Measurements from ENCODE around the gene MYH6. TPM values are rescaled to one million over a fixed set of nuclear protein-coding genes. Genes with fewer than 3 reads are reported as not detected.
A peak's percentile ranks its signal among the peaks of the same experiment; 100 is the strongest.

The MYH6 gene
- total RNA-seq, 2 experiments from 2014 or later, result 0.23 to 1.0 TPM

DNA sequence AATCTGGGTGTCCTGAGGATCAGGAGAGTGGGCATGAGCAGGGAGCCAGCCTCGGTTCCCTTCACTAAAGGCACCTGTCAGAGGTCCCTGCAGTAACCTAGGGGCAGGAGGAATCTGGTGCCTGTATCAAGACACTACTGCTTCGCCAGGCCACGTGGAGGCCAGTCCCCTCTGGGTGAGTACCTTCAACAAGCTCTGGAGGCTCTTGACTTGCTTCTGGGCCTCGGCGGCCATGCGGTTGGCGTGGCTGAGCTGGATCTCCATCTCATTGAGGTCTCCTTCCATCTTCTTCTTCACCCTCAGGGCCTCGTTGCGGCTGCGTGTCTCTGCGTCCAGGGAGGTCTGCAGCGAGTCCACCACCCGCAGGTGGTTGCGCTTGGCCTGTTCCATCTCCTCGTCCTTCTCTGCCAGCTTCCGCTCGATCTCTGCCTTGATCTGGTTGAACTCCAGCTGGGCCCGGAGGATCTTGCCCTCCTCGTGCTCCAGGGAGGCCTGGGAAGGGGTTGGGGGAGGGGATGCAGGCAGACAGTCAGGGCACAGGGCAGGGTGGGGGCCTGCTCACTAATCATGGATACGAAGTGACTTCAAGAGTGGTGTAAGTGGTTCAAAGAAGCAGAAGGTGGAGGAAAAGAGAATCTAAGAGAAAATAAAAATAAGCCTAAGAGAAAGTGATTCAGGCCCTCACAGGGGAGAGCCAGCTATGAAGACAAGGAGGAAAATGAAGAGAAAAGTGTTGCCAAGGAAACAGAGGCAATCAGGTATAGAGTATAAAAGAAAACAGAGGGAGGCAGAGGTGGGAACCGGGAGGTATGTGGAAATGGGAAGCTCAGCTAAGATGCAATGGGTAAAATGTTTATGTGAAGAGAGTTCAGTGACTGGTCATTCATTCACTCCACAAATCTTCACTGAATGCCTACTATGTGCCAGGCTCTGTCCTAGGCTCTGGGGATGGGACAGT, 8.0 kb upstream of the MYH6 start:
- H3K4me1 Mint-ChIP-seq, result peaks cover 9% of the 10 kb centered on the region
- no peaks in the 10 kb centered on the region for H3K9me3 Mint-ChIP-seq (ENCODE audit: low read depth)
- H3K27ac Mint-ChIP-seq, result no peak overlapping the region
- CTCF ChIA-PET, result no interaction called here
- no peaks in the 10 kb centered on the region for H3K27me3 Mint-ChIP-seq
- no peaks in the 10 kb centered on the region for H3K36me3 Mint-ChIP-seq
- no peak overlapping the region for H3K4me3 Mint-ChIP-seq
- DNase-seq, result no peak
- ATAC-seq, result no peak

- DNase-seq (no peak), ATAC-seq (no peak)
- H3K27me3 Mint-ChIP-seq, result no peaks in the 10 kb centered on the region
- no peak overlapping the region for H3K27ac Mint-ChIP-seq
- no peaks in the 10 kb centered on the region for H3K36me3 Mint-ChIP-seq
- H3K4me1 Mint-ChIP-seq, result peaks cover 5% of the 10 kb centered on the region
- no peaks in the 10 kb centered on the region for H3K9me3 Mint-ChIP-seq (ENCODE audit: low read depth)
- CTCF ChIA-PET, result no interaction called here
- no peak overlapping the region for H3K4me3 Mint-ChIP-seq
Measured at GRCh38 chr14:23414906-23415820, 7.1 kb upstream of the MYH6 start.

- ATAC-seq (no peak), DNase-seq (no peak)
- CTCF ChIA-PET, result no interaction called here
- Mint-ChIP-seq H3K4me3 (no peak overlapping the region), H3K27ac (no peak overlapping the region), H3K27me3 (no peaks in the 10 kb centered on the region), H3K9me3 (ENCODE audit: low read depth) (no peaks in the 10 kb centered on the region), H3K4me1 (peaks cover 8% of the 10 kb centered on the region), H3K36me3 (no peaks in the 10 kb centered on the region)
Measured at GRCh38 chr14:23414254-23414653, 6.2 kb upstream of the MYH6 start.

DNA sequence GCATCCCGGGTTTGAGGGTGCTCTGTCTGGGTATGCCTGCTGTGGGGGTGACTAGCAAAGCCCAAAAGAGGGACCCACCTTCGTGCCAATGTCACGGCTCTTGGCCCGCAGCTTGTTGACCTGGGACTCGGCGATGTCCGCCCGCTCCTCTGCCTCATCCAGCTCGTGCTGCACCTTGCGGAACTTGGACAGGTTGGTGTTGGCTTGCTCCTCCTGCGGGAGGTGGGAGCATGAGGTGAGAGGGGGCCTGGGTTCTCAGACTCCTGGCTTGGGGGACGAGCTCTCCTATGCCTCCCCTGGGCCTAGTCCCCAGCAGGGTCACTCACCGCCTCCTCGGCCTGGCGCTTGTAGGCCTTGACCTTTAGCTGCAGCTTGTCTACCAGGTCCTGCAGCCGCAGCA, 5.6 kb upstream of the MYH6 start:
- DNase-seq, result no peak
- no peaks in the 10 kb centered on the region for H3K27me3 Mint-ChIP-seq
- peaks cover 10% of the 10 kb centered on the region for H3K4me1 Mint-ChIP-seq
- H3K4me3 Mint-ChIP-seq, result no peak overlapping the region
- no peaks in the 10 kb centered on the region for H3K9me3 Mint-ChIP-seq (ENCODE audit: low read depth)
- ATAC-seq, result no peak
- no peaks in the 10 kb centered on the region for H3K36me3 Mint-ChIP-seq
- CTCF ChIA-PET, result no interaction called here
- H3K27ac Mint-ChIP-seq, result no peak overlapping the region

DNA sequence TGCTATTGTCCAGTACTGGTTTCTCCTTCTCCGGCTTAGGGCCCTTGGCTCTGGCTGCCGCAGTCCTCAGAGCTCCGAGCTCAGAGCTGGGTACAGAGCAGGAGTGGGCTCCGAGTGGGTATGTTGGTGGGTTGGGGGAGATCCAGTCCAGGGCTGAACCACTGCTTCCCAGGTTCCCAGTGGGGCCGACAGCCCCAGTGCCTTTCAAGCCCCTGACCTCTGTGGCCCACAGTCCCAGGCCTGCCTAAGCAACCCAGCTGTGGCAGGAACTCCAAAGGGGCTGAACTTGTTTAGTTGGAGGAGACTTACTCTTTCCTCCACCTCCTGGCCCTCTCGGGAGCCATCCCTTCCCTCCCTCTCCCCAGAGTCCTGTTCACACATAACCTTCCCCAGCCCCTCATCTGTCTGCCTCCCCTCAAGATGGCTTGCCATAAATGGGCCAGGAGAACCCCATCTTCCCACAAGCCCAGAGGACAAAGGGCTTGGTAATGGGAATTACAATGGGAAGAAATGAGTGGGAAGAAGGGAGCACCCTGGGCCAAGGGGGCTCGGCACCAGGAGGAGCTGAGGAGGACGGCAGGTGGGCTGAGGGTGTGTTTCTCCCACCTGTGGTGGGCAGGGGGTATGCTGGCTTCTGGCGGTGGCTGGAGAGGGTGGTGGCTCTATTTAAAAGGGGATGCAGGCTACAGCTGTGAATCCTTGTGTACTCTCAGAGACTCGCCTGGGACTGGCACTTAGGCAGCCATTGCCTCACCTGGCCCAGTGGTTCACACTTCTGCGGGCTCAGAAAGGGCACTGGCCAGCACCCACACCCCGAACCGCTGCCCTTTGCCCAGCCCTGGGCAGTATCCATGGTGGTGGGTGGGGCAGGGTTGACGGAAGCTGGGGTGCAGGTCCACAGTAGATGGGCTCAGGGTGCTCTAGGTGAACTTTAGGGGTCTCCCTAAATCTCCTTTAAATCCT, 3.8 kb upstream of the MYH6 start:
- no peak overlapping the region for H3K4me3 Mint-ChIP-seq
- no peaks in the 10 kb centered on the region for H3K36me3 Mint-ChIP-seq
- no peaks in the 10 kb centered on the region for H3K9me3 Mint-ChIP-seq (ENCODE audit: low read depth)
- no peak overlapping the region for H3K27ac Mint-ChIP-seq
- H3K27me3 Mint-ChIP-seq, result peaks cover 3% of the 10 kb centered on the region
- no peak for ATAC-seq
- peaks cover 10% of the 10 kb centered on the region for H3K4me1 Mint-ChIP-seq
- DNase-seq, result no peak
- CTCF ChIA-PET, result no interaction called here

DNA sequence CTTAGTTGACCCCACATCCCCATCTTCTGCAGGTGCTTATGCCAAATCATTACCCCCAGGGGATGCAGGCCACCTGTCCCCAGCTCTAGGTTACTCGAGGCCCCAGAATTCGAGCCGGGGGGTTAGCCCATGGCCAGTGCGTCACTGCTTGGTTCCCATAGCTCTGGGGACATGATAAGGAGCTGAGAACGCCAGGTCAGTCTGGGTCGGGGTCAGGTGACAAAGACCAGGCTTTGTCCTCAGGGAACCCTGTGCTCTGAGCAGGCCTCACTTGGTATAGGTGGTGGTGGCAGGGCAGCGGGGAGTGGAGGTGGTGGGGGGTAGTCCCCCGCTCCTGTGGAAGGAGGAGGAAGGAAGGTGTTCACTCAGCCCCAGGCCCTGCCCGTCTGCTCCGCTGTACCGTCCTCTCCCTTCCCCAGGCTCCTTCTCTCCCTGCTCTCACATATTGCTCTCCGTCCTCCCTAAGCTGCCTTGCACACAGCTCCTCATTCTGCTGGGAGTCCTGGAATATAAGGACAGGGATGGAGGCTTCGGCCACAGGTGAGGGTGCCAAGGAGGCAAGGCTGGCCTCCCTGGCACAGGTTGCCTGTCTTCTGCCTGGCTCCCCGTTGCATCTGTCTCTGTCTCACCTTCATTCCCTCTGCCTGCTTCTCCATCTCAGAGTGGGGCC, 2.0 kb upstream of the MYH6 start:
- no peaks in the 10 kb centered on the region for H3K9me3 Mint-ChIP-seq (ENCODE audit: low read depth)
- no peak overlapping the region for H3K4me3 Mint-ChIP-seq
- no peak overlapping the region for H3K27ac Mint-ChIP-seq
- no peaks in the 10 kb centered on the region for H3K36me3 Mint-ChIP-seq
- no peak for DNase-seq
- CTCF ChIA-PET, result interaction anchor here (1.2 kb wide), 1 partner anchor 222 kb away, joined by 3 read pairs; no protein-coding TSS in a partner anchor
- peaks cover 10% of the 10 kb centered on the region for H3K4me1 Mint-ChIP-seq
- no peak for ATAC-seq
- H3K27me3 Mint-ChIP-seq, result peaks cover 3% of the 10 kb centered on the region

DNA sequence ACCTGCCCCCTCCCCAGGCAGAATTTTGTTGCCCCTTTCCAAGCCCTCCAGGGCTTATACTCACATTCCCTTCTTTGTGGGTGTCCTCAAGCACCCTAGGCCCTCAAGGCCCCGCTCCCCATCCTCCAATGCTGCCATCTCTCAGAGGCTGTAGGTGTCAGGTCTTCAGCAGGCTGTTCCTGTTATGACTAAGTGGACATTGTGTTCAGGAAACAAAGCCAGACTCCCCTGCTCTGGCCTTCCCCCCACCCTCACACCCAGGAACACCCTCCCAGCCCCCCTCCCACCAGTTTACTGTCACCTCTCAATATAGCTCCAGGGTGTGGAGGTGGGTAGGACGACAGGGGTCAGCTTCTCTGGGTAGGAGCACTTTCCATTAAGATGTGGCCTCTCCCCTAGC, 1.4 kb upstream of the MYH6 start:
- peak; percentile 34 for ATAC-seq
- Mint-ChIP-seq H3K27ac (no peak overlapping the region), H3K36me3 (no peaks in the 10 kb centered on the region), H3K4me3 (no peak overlapping the region), H3K9me3 (ENCODE audit: low read depth) (no peaks in the 10 kb centered on the region), H3K27me3 (peaks cover 3% of the 10 kb centered on the region), H3K4me1 (peaks cover 10% of the 10 kb centered on the region)
- DNase-seq, result no peak
- CTCF ChIA-PET, result no interaction called here

GRCh38 chr14:23408307-23408630, 196 bp upstream of the MYH6 start:
- Mint-ChIP-seq H3K4me3 (no peak overlapping the region), H3K9me3 (ENCODE audit: low read depth) (no peaks in the 10 kb centered on the region), H3K27ac (no peak overlapping the region), H3K4me1 (peaks cover 10% of the 10 kb centered on the region), H3K36me3 (no peaks in the 10 kb centered on the region), H3K27me3 (peaks cover 3% of the 10 kb centered on the region)
- DNase-seq (no peak), ATAC-seq (no peak)
- CTCF ChIA-PET, result no interaction called here

DNA sequence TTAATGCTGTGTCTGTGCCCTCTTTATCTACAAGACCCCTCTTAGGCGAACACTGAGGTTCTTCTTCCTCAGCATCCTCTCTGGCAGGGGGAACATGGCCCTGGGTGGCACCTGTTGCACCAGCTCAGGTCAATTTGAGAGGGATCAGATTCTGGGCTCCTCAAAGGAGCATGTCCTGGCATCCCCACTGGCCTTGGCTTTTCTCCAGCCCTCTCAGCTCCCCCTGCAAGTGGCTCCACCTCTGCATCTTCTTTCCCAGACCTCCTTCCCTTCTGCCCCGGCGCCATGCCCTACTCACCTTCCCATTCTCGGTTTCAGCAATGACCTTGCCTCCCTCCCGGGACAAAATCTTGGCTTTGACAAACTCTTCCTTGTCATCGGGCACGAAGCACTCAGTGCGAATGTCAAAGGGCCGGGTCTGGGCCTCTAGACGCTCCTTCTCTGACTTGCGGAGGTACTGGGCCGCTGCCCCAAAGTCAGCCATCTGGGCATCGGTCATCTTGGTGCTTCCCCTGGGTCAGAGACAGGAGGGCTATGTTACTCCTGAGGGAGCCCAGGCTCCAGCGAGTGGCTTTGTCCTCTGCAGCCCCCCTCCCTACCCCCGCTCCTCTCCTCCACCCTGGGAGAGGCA, 1.2 kb downstream of the MYH6 start:
- Mint-ChIP-seq H3K4me3 (no peak overlapping the region), H3K36me3 (no peaks in the 10 kb centered on the region), H3K4me1 (peaks cover 10% of the 10 kb centered on the region), H3K27ac (no peak overlapping the region), H3K9me3 (ENCODE audit: low read depth) (no peaks in the 10 kb centered on the region), H3K27me3 (peaks cover 3% of the 10 kb centered on the region)
- CTCF ChIA-PET, result no interaction called here
- no peak for ATAC-seq
- DNase-seq, result no peak

GRCh38 chr14:23406244-23406643, 1.8 kb downstream of the MYH6 start:
- no peak for ATAC-seq
- Mint-ChIP-seq H3K27ac (no peak overlapping the region), H3K27me3 (peaks cover 3% of the 10 kb centered on the region), H3K4me3 (no peak overlapping the region), H3K9me3 (ENCODE audit: low read depth) (no peaks in the 10 kb centered on the region), H3K36me3 (no peaks in the 10 kb centered on the region), H3K4me1 (peaks cover 10% of the 10 kb centered on the region)
- CTCF ChIA-PET, result no interaction called here
- no peak for DNase-seq

GRCh38 chr14:23405516-23406025, 2.5 kb downstream of the MYH6 start:
- peaks cover 3% of the 10 kb centered on the region for H3K27me3 Mint-ChIP-seq
- H3K27ac Mint-ChIP-seq, result no peak overlapping the region
- no peaks in the 10 kb centered on the region for H3K36me3 Mint-ChIP-seq
- no peaks in the 10 kb centered on the region for H3K9me3 Mint-ChIP-seq (ENCODE audit: low read depth)
- ATAC-seq, result no peak
- no peak for DNase-seq
- H3K4me3 Mint-ChIP-seq, result no peak overlapping the region
- CTCF ChIA-PET, result no interaction called here
- peaks cover 10% of the 10 kb centered on the region for H3K4me1 Mint-ChIP-seq

- CTCF ChIA-PET, result no interaction called here
- Mint-ChIP-seq H3K9me3 (ENCODE audit: low read depth) (no peaks in the 10 kb centered on the region), H3K27ac (no peak overlapping the region), H3K4me3 (no peak overlapping the region), H3K4me1 (peaks cover 5% of the 10 kb centered on the region), H3K36me3 (no peaks in the 10 kb centered on the region), H3K27me3 (peaks cover 3% of the 10 kb centered on the region)
- ATAC-seq (no peak), DNase-seq (no peak)
Measured at GRCh38 chr14:23405096-23405495, 3.0 kb downstream of the MYH6 start.

Measured in activated CD8-positive, alpha-beta memory T cell treated with anti-CD3 and anti-CD28 coated beads, Interleukin-2, amount 10 ng/mL, durations not matched to agents 7 days and 5 days (primary cell).